ENCODE data around the gene ABHD16B.
"Not testable (repeated sequence)": the region's sequence is repeated elsewhere in the genome, so short reads cannot be mapped to it uniquely, and the experiment has no call there.

Gene ABHD16B

DNA sequence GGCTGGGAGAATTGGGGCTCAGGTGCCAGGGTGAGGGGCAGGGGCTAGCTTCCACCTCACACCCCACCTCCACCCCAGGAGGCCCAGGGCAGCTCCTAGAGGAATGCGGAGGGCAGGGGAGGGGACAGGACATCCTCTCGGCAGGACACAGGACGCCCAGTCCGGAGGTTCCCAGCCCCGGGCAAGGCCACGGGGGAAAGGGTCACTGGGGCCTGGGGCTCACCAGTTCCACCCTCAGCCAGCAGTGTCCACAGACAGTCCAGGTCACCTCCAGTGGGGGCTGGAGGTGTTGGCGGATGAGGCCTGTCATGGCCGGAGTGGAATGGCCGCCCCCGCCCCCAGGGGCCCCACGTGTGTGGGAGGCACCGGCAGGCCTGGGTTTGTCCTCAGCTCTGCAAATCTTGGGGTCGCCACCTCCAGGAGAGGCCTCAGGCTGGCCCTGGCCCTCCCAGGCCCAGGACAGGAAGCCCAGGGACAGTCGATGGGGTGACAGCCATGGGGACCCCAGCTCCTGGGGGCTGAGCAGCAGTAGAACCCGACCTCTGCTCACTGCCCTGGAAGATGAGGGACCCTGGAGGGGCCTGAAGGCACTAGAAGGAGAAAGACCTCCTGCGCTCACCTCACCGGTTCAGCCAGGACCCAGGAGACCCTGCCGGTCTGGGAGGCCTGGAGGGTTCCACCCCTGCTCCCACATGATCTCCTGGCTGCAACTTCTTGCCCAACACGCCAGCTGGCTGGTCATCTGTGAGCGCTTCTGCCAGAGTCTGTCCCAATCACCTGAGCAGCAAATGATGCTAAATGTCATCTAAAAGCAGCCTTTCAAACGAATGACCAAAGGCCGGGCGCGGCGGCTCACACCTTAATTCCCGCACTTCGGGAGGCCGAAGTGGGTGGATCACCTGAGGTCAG is 13.0 kb upstream of the ABHD16B start:
- TF ChIP-seq PPARA (CRISPR knock-in tag; IDR thresholded peaks at IDR 0.05; ENCODE audit: borderline replicate concordance) (no peak), ZFP3 (CRISPR knock-in tag; IDR thresholded peaks at IDR 0.05) (no peak), ARNTL (CRISPR knock-in tag; IDR thresholded peaks at IDR 0.05; ENCODE audit: borderline replicate concordance, low read depth) (no peak), ZNF565 (CRISPR knock-in tag; conservative IDR thresholded peaks at IDR 0.05; ENCODE audit: low read depth) (no peak), BACH2 (CRISPR knock-in tag; IDR thresholded peaks at IDR 0.05; ENCODE audit: borderline replicate concordance) (no peak), ZNF70 (CRISPR knock-in tag; IDR thresholded peaks at IDR 0.05) (no peak), OSR1 (CRISPR knock-in tag; IDR thresholded peaks at IDR 0.05) (no peak)
- TF ChIP-seq, protein P1, sequence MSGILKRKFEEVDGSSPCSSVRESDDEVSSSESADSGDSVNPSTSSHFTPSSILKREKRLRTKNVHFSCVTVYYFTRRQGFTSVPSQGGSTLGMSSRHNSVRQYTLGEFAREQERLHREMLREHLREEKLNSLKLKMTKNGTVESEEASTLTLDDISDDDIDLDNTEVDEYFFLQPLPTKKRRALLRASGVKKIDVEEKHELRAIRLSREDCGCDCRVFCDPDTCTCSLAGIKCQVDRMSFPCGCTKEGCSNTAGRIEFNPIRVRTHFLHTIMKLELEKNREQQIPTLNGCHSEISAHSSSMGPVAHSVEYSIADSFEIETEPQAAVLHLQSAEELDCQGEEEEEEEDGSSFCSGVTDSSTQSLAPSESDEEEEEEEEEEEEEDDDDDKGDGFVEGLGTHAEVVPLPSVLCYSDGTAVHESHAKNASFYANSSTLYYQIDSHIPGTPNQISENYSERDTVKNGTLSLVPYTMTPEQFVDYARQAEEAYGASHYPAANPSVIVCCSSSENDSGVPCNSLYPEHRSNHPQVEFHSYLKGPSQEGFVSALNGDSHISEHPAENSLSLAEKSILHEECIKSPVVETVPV (CRISPR knock-in tag; IDR thresholded peaks at IDR 0.05), result no peak
- TF ChIP-seq, protein P2, sequence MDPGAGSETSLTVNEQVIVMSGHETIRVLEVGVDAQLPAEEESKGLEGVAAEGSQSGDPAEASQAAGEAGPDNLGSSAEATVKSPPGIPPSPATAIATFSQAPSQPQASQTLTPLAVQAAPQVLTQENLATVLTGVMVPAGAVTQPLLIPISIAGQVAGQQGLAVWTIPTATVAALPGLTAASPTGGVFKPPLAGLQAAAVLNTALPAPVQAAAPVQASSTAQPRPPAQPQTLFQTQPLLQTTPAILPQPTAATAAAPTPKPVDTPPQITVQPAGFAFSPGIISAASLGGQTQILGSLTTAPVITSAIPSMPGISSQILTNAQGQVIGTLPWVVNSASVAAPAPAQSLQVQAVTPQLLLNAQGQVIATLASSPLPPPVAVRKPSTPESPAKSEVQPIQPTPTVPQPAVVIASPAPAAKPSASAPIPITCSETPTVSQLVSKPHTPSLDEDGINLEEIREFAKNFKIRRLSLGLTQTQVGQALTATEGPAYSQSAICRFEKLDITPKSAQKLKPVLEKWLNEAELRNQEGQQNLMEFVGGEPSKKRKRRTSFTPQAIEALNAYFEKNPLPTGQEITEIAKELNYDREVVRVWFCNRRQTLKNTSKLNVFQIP (CRISPR knock-in tag; IDR thresholded peaks at IDR 0.05; ENCODE audit: borderline replicate concordance, low read depth), result no peak
- TF ChIP-seq, protein P3, sequence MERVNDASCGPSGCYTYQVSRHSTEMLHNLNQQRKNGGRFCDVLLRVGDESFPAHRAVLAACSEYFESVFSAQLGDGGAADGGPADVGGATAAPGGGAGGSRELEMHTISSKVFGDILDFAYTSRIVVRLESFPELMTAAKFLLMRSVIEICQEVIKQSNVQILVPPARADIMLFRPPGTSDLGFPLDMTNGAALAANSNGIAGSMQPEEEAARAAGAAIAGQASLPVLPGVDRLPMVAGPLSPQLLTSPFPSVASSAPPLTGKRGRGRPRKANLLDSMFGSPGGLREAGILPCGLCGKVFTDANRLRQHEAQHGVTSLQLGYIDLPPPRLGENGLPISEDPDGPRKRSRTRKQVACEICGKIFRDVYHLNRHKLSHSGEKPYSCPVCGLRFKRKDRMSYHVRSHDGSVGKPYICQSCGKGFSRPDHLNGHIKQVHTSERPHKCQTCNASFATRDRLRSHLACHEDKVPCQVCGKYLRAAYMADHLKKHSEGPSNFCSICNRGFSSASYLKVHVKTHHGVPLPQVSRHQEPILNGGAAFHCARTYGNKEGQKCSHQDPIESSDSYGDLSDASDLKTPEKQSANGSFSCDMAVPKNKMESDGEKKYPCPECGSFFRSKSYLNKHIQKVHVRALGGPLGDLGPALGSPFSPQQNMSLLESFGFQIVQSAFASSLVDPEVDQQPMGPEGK (CRISPR knock-in tag; IDR thresholded peaks at IDR 0.05; ENCODE audit: borderline replicate concordance), result no peak

DNA sequence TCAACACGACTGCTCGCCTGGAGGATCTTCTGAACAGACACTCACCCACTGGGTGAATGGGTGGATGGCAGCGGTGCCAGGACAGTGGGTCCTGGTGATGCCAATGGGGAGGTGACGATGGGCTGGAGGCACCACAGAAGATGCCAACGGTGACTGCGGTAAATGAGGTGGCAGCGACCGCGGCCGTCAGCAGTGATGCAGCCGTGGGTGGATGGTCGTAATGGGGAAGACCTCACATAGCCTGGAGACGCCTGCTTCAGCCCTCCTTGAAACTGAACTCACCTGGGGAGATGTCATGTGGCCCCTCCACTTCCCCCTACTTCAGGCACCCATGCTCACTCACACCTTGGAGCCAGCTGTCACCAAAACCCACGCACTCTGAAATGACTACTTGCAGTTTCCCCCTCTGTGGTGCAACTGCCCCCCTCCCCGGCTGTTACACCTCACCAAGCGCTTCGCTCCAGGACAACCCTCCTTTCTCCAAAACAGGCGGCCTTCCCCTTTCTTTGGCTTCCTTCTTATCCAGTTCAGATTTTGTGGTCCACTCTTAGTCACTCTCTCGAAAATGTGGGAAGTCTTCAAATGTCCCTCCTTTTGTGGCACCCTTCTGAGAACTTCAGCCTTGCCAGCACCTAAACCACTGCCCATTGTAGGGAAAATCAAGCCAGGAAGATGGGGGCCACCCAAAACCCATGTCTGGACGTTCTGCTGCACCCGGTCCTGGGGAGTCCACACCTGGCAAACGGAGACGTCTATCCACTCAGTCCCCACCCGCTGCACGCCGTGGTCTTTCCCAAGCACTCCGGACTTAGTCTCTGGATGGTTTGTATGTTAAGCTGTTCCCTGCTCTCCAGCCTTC is 10.4 kb upstream of the ABHD16B start:
- TF ChIP-seq ESRRG (CRISPR knock-in tag; IDR thresholded peaks at IDR 0.05) (no peak), SNAI2 (CRISPR knock-in tag; IDR thresholded peaks at IDR 0.05) (no peak), ZFP30 (CRISPR knock-in tag; IDR thresholded peaks at IDR 0.05) (no peak), ZNF8 (CRISPR knock-in tag; IDR thresholded peaks at IDR 0.05) (no peak), PPARA (CRISPR knock-in tag; IDR thresholded peaks at IDR 0.05; ENCODE audit: borderline replicate concordance) (no peak), ARNTL (CRISPR knock-in tag; IDR thresholded peaks at IDR 0.05; ENCODE audit: borderline replicate concordance, low read depth) (no peak), ISL1 (CRISPR knock-in tag; IDR thresholded peaks at IDR 0.05) (no peak), RARB (CRISPR knock-in tag; IDR thresholded peaks at IDR 0.05) (no peak), ZNF70 (CRISPR knock-in tag; IDR thresholded peaks at IDR 0.05) (no peak)
- TF ChIP-seq, protein P3 (CRISPR knock-in tag; IDR thresholded peaks at IDR 0.05; ENCODE audit: borderline replicate concordance), result no peak
- TF ChIP-seq, protein P4, sequence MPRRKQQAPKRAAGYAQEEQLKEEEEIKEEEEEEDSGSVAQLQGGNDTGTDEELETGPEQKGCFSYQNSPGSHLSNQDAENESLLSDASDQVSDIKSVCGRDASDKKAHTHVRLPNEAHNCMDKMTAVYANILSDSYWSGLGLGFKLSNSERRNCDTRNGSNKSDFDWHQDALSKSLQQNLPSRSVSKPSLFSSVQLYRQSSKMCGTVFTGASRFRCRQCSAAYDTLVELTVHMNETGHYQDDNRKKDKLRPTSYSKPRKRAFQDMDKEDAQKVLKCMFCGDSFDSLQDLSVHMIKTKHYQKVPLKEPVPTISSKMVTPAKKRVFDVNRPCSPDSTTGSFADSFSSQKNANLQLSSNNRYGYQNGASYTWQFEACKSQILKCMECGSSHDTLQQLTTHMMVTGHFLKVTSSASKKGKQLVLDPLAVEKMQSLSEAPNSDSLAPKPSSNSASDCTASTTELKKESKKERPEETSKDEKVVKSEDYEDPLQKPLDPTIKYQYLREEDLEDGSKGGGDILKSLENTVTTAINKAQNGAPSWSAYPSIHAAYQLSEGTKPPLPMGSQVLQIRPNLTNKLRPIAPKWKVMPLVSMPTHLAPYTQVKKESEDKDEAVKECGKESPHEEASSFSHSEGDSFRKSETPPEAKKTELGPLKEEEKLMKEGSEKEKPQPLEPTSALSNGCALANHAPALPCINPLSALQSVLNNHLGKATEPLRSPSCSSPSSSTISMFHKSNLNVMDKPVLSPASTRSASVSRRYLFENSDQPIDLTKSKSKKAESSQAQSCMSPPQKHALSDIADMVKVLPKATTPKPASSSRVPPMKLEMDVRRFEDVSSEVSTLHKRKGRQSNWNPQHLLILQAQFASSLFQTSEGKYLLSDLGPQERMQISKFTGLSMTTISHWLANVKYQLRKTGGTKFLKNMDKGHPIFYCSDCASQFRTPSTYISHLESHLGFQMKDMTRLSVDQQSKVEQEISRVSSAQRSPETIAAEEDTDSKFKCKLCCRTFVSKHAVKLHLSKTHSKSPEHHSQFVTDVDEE (CRISPR knock-in tag; IDR thresholded peaks at IDR 0.05), result no peak
- TF ChIP-seq, protein P5, sequence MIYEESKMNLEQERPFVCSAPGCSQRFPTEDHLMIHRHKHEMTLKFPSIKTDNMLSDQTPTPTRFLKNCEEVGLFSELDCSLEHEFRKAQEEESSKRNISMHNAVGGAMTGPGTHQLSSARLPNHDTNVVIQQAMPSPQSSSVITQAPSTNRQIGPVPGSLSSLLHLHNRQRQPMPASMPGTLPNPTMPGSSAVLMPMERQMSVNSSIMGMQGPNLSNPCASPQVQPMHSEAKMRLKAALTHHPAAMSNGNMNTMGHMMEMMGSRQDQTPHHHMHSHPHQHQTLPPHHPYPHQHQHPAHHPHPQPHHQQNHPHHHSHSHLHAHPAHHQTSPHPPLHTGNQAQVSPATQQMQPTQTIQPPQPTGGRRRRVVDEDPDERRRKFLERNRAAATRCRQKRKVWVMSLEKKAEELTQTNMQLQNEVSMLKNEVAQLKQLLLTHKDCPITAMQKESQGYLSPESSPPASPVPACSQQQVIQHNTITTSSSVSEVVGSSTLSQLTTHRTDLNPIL (CRISPR knock-in tag; IDR thresholded peaks at IDR 0.05; ENCODE audit: low read depth), result no peak
- TF ChIP-seq, protein P2 (CRISPR knock-in tag; IDR thresholded peaks at IDR 0.05; ENCODE audit: borderline replicate concordance, low read depth), result no peak
- no peak for ATAC-seq

More for the DNA sequence above, 13.0 kb upstream of the ABHD16B start:
- no peak for ATAC-seq

DNA sequence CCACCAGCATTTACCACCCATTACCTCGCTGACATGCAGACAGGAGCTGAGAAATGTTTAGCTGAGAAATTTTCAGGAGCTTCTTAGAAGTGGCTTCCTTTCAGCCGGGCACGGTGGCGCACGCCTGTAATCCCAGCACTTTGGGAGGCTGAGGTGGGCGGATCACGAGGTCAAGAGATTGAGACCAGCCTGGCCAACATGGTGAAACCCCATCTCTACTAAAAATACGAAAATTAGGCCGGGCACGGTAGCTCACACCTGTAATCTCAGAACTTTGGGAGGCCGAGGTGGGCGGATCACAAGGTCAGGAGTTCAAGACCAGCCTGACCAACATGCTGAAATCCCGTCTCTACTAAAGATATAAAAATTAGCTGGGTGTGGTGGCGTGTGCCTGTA is 9.8 kb upstream of the ABHD16B start:
- ATAC-seq, result not testable (repeated sequence)

DNA sequence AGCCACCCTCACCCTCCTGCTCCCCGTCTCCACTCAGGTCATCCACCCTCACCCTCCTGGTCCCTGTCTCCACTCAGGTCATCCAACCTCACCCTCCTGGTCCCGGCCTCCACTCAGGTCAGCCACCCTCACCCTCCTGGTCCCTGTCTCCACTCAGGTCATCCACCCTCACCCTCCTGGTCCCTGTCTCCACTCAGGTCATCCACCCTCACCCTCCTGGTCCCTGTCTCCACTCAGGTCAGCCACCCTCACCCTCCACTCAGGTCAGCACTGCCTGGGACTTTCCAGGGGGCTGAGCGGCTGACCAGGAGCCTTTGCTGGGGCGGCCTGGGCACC is 7.6 kb upstream of the ABHD16B start:
- not testable (repeated sequence) for ATAC-seq

Measured in SK-N-SH treated with all-trans-retinoic acid at 6 μM for 48 hours (cell line).